Measurements from ENCODE around the gene PHKG1. TPM values are rescaled to one million over a fixed set of nuclear protein-coding genes. Genes with fewer than 3 reads are reported as not detected.

PHKG1 gene
- total RNA-seq (2022; extraction: Qiagen RNA extraction; ENCODE audit: low read depth): 0.35 to 1.9 TPM (median 0.48 TPM) in 5 replicates

GRCh38 chr7:56092789-56093531 is at the start of gene PHKG1:
Gene PHKG1 (minus strand): TSS chr7:56092952. CDS start chr7:56088941, 4,011 bp downstream.

DNA sequence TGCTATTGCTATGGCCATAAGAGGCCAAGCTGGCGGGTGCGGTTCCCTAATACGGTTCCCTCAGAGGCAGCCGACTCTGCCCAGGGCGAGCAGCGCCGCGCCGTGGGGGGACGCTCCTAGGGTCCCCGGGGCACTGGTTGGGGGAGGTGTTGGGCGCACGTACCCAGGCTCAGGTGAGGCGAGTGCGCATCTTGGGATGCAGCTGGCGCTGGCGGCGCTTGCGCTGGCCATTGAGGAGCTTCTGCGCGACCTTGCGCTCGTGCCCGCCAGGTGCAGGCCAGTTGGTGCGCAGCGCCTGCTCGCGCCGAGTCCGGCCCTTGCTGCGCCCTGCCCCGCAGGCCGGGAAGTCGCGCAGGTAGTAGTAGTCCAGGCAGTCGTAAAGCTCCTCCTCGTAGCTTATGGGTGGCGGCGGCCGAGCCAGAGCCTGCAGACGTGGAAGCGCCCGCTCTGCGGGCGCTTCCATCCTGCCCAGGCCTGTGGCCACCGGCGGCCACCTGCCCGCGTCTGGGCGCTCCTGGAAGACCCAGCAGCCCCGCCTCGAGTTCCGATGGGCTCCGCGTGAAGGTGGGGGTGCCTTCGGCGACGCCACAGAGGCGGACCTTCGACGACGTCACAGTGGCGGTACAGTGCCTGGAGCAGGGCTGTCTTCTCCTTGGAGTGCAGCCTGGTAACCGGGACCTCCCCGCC is 23.2 kb upstream of the PHKG1 start, which contains the start of gene NUPR2:
Gene NUPR2 (minus strand): TSS at position 566 of the 687 bp plus-strand sequence. CDS start 103 bp downstream, at position 463.

DNA sequence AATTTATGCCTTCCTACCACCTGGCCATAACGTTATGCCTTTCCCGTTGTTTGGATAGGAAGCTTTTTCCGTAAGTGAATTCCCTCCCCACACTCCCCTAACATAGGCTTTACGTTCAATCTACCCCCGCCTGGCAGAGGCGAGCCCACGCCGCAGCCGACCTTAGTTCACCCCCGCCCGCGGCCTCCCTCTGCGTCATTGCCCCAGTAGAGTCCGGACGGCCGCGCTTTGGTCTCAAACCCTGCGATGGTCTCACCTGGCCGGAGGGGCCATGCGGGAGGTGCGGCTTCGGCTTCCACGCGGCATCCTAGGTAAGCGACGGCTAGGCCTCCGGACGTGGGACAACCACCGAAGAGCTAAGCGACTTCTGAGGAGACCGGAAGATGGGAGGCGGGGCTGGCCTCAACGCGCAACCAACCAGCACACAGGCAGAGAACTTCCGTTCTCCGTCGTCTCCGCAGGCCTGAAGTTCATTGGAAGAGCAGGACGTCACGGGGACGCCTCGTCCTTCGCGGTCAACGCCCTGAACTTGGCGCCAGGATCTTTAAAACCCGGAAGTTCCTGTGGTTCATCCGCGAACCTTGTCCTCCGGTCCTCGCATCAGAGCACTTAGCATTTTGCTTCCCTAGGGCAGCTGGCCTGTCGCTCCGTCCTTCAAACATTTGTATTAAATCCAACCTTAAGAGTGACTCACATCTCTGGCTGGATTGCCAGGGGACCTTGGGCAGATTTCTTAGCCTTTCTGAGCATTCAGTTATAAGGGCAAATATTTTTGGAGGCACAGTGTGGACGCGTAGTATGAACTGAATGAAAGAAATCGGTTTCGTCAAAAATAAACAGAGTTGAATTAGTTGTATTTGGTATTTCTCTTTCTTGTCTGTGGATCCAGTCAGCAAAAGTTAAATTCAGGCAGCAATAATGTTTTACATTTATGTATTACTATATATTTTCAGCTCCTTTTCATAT is 13.6 kb upstream of the PHKG1 start, which contains the start of gene CHCHD2:
Gene CHCHD2 (minus strand): TSS at position 369 of the 966 bp plus-strand sequence. CDS start 63 bp downstream, at position 306.

GRCh38 chr7:56063882-56064625 is 28.7 kb downstream of the PHKG1 start, which contains the start of gene SUMF2:
Gene SUMF2 (plus strand): TSS chr7:56064286. CDS start chr7:56064312, 26 bp downstream.

GRCh38 chr7:56051339-56052191 is 41.2 kb downstream of the PHKG1 start, which contains the start of the genes CCT6A and PSPH:
Gene CCT6A (plus strand): TSS chr7:56051765. CDS start chr7:56051849, 84 bp downstream.
Gene PSPH (minus strand): TSS chr7:56051444. CDS start chr7:56021212, 30,232 bp downstream.

Other genes with a start within 250 kb of the PHKG1 start
- not detected in 5 replicates for gene SEPTIN14, start 230.2 kb downstream of the PHKG1 start, total RNA-seq (2022; extraction: Qiagen RNA extraction; ENCODE audit: low read depth)
- 0.71 to 1.1 TPM (median 0.78 TPM) in 5 replicates for gene ZNF713, start 205.5 kb downstream of the PHKG1 start, total RNA-seq (2022; extraction: Qiagen RNA extraction; ENCODE audit: low read depth)
- 24.5 to 34.0 TPM (median 27.6 TPM) in 5 replicates for gene MRPS17, start 141.1 kb downstream of the PHKG1 start, total RNA-seq (2022; extraction: Qiagen RNA extraction; ENCODE audit: low read depth)
- gene NIPSNAP2, start 128.4 kb downstream of the PHKG1 start, total RNA-seq (2022; extraction: Qiagen RNA extraction; ENCODE audit: low read depth): 42.8 to 58.6 TPM (median 52.1 TPM) in 5 replicates
- gene PSPH, start 41.5 kb downstream of the PHKG1 start, total RNA-seq (2022; extraction: Qiagen RNA extraction; ENCODE audit: low read depth): 23.7 to 30.8 TPM (median 27.4 TPM) in 5 replicates
- 256 to 294 TPM (median 279 TPM) in 5 replicates for gene CCT6A, start 41.2 kb downstream of the PHKG1 start, total RNA-seq (2022; extraction: Qiagen RNA extraction; ENCODE audit: low read depth)
- 108 to 112 TPM (median 109 TPM) in 5 replicates for gene SUMF2, start 28.7 kb downstream of the PHKG1 start, total RNA-seq (2022; extraction: Qiagen RNA extraction; ENCODE audit: low read depth)
- 632 to 765 TPM (median 688 TPM) in 5 replicates for gene CHCHD2, start 13.5 kb upstream of the PHKG1 start, total RNA-seq (2022; extraction: Qiagen RNA extraction; ENCODE audit: low read depth)
- not detected in 5 replicates for gene NUPR2, start 23.5 kb upstream of the PHKG1 start, total RNA-seq (2022; extraction: Qiagen RNA extraction; ENCODE audit: low read depth)